GM21381 (cell line): ENCODE measurements around the gene RAI1.
A peak's percentile ranks its signal among the peaks of the same experiment; 100 is the strongest.
"Not testable (repeated sequence)": the region's sequence is repeated elsewhere in the genome, so short reads cannot be mapped to it uniquely, and the experiment has no call there.

Source experiments
- ATAC-seq: cut with Tn5 transposase; IDR thresholded peaks from one replicate; pipeline ENCODE4 v1.9.1; 2021; ENCODE audit warnings: mild to moderate bottlenecking, moderate library complexity; ENCODE audit not compliant: unreplicated experiment

Gene RAI1

GRCh38 chr17:17679243-17679642 is 2.0 kb upstream of the RAI1 start:
- ATAC-seq = no peak

- no peak for ATAC-seq
Observed at GRCh38 chr17:17679748-17680147, 1.5 kb upstream of the RAI1 start.

GRCh38 chr17:17680477-17681186 is 626 bp upstream of the RAI1 start:
- ATAC-seq = no peak

- ATAC-seq = peak; percentile 16
Observed at GRCh38 chr17:17681744-17682292, 560 bp downstream of the RAI1 start.

GRCh38 chr17:17682293-17682736 is 1.1 kb downstream of the RAI1 start:
- ATAC-seq = peak; percentile 49

GRCh38 chr17:17682737-17683680 is 1.8 kb downstream of the RAI1 start:
- peak; percentile 16 for ATAC-seq

GRCh38 chr17:17683710-17684365 is 2.6 kb downstream of the RAI1 start:
- no peak for ATAC-seq

- no peak for ATAC-seq
Observed at GRCh38 chr17:17684906-17685774, 3.9 kb downstream of the RAI1 start.

- ATAC-seq = no peak
Observed at GRCh38 chr17:17685775-17686291, 4.6 kb downstream of the RAI1 start.

- no peak for ATAC-seq
Observed at GRCh38 chr17:17689312-17689711, 8.1 kb downstream of the RAI1 start.

- ATAC-seq = not testable (repeated sequence)
Observed at GRCh38 chr17:17690233-17690632, 9.0 kb downstream of the RAI1 start.

GRCh38 chr17:17691468-17692263 is 10.4 kb downstream of the RAI1 start:
- no peak for ATAC-seq

GRCh38 chr17:17692353-17693252 is 11.3 kb downstream of the RAI1 start:
- ATAC-seq = no peak

- ATAC-seq = no peak
Observed at GRCh38 chr17:17693253-17694168, 12.3 kb downstream of the RAI1 start.

- ATAC-seq = peak; percentile 58
Observed at GRCh38 chr17:17694169-17695081, 13.2 kb downstream of the RAI1 start.

- ATAC-seq = no peak
Observed at GRCh38 chr17:17696085-17696484, 14.8 kb downstream of the RAI1 start.
